HG02852 (cell line): ENCODE data around the gene PAM.
"Not testable (repeated sequence)": the region's sequence is repeated elsewhere in the genome, so short reads cannot be mapped to it uniquely, and the experiment has no call there.

Experiments used
- ATAC-seq: cut with Tn5 transposase; IDR thresholded peaks from one replicate; pipeline ENCODE4 v1.9.1; 2021; ENCODE audit warnings: mild to moderate bottlenecking, moderate library complexity; ENCODE audit not compliant: unreplicated experiment

The PAM gene

GRCh38 chr5:102750151-102750834 lies 4.8 kb upstream of the PAM start:
- ATAC-seq = no peak

- ATAC-seq = not testable (repeated sequence)
Measured at GRCh38 chr5:102751903-102752376, 3.2 kb upstream of the PAM start.

- ATAC-seq = no peak
Measured at GRCh38 chr5:102753889-102754766, 977 bp upstream of the PAM start.

GRCh38 chr5:102755686-102756371 lies 724 bp downstream of the PAM start:
- peak; percentile 44 for ATAC-seq

- ATAC-seq = no peak
Measured at GRCh38 chr5:102758576-102758975, 3.5 kb downstream of the PAM start.

- ATAC-seq = no peak
Measured at GRCh38 chr5:102759289-102759688, 4.2 kb downstream of the PAM start.

GRCh38 chr5:102759700-102760099 lies 4.6 kb downstream of the PAM start:
- ATAC-seq = no peak

- no peak for ATAC-seq
Measured at GRCh38 chr5:102760815-102761214, 5.7 kb downstream of the PAM start.

- peak; percentile 76 for ATAC-seq
Measured at GRCh38 chr5:102762095-102762534, 7.0 kb downstream of the PAM start.

GRCh38 chr5:102762562-102763227 lies 7.6 kb downstream of the PAM start:
- no peak for ATAC-seq

- ATAC-seq = no peak
Measured at GRCh38 chr5:102763734-102764133, 8.6 kb downstream of the PAM start.

- no peak for ATAC-seq
Measured at GRCh38 chr5:102764381-102765004, 9.4 kb downstream of the PAM start.

GRCh38 chr5:102765350-102765749 lies 10.2 kb downstream of the PAM start:
- no peak for ATAC-seq

GRCh38 chr5:102766295-102767090 lies 11.4 kb downstream of the PAM start:
- no peak for ATAC-seq

- no peak for ATAC-seq
Measured at GRCh38 chr5:102767862-102768261, 12.8 kb downstream of the PAM start.

GRCh38 chr5:102770803-102771202 lies 15.7 kb downstream of the PAM start:
- ATAC-seq = no peak

GRCh38 chr5:102771435-102771834 lies 16.3 kb downstream of the PAM start:
- ATAC-seq = no peak

- ATAC-seq = no peak
Measured at GRCh38 chr5:102772273-102772672, 17.2 kb downstream of the PAM start.

- no peak for ATAC-seq
Measured at GRCh38 chr5:102773133-102773532, 18.0 kb downstream of the PAM start.

- ATAC-seq = not testable (repeated sequence)
Measured at GRCh38 chr5:102775756-102776155, 20.7 kb downstream of the PAM start.
